ENCODE results near the gene CALM3. TPM values are rescaled to one million over a fixed set of nuclear protein-coding genes. Genes with fewer than 3 reads are reported as not detected.

The CALM3 gene
- total RNA-seq, 3 donors from 2014 or later: 85.9 to 129 (median 86.6) TPM

GRCh38 chr19:46574533-46574932 lies 26.6 kb upstream of the CALM3 start:
- intact Hi-C loops (cut with DNase I; ENCODE audit: low total_unique reads): no loop called here
- Histone ChIP-seq H3K27ac (no peak overlapping the region), H3K4me3 (no peak overlapping the region), H3K4me1 (no peaks in the 10 kb centered on the region), H3K36me3 (no peaks in the 10 kb centered on the region), H3K9me3 (no peaks in the 10 kb centered on the region), H3K27me3 (no peaks in the 10 kb centered on the region)
- DNase-seq (ENCODE audit: low spot score in 2 of 2): no peak
- TF ChIP-seq POLR2AphosphoS5 (IDR thresholded peaks at IDR 0.05): no peak
- TF ChIP-seq POLR2A (IDR thresholded peaks at IDR 0.05): no peak
- no peak for TF ChIP-seq CTCF (IDR thresholded peaks at IDR 0.05)

- intact Hi-C loops (cut with DNase I; ENCODE audit: low total_unique reads): no loop called here
- Histone ChIP-seq H3K4me3 (no peak overlapping the region), H3K9me3 (no peaks in the 10 kb centered on the region), H3K4me1 (no peaks in the 10 kb centered on the region), H3K27me3 (no peaks in the 10 kb centered on the region), H3K36me3 (no peaks in the 10 kb centered on the region), H3K27ac (no peak overlapping the region)
- no peak for DNase-seq (ENCODE audit: low spot score in 2 of 2)
- TF ChIP-seq POLR2A (IDR thresholded peaks at IDR 0.05) (no peak), POLR2AphosphoS5 (IDR thresholded peaks at IDR 0.05) (no peak), CTCF (IDR thresholded peaks at IDR 0.05) (no peak)
Observed at GRCh38 chr19:46578450-46578849, 22.7 kb upstream of the CALM3 start.

- H3K4me3 ChIP-seq: no peak overlapping the region
- H3K4me1 ChIP-seq: no peaks in the 10 kb centered on the region
- no peak overlapping the region for H3K27ac ChIP-seq
- intact Hi-C loops (cut with DNase I; ENCODE audit: low total_unique reads): no loop called here
- TF ChIP-seq CTCF (IDR thresholded peaks at IDR 0.05) (no peak), POLR2A (IDR thresholded peaks at IDR 0.05) (no peak), POLR2AphosphoS5 (IDR thresholded peaks at IDR 0.05) (no peak)
- DNase-seq (ENCODE audit: low spot score in 2 of 2): no peak
- H3K36me3 ChIP-seq: no peaks in the 10 kb centered on the region
- H3K9me3 ChIP-seq: no peaks in the 10 kb centered on the region
- H3K27me3 ChIP-seq: no peaks in the 10 kb centered on the region
Observed at GRCh38 chr19:46579361-46579879, 21.7 kb upstream of the CALM3 start.

- Histone ChIP-seq H3K27ac (no peak overlapping the region), H3K27me3 (no peaks in the 10 kb centered on the region), H3K9me3 (no peaks in the 10 kb centered on the region), H3K4me1 (no peaks in the 10 kb centered on the region), H3K4me3 (no peak overlapping the region), H3K36me3 (no peaks in the 10 kb centered on the region)
- no peak for DNase-seq (ENCODE audit: low spot score in 2 of 2)
- TF ChIP-seq CTCF (IDR thresholded peaks at IDR 0.05) (no peak), POLR2AphosphoS5 (IDR thresholded peaks at IDR 0.05) (no peak), POLR2A (IDR thresholded peaks at IDR 0.05) (no peak)
- intact Hi-C loops (cut with DNase I; ENCODE audit: low total_unique reads): no loop called here
Observed at GRCh38 chr19:46580247-46580646, 20.9 kb upstream of the CALM3 start.

- Histone ChIP-seq H3K36me3 (no peaks in the 10 kb centered on the region), H3K27me3 (no peaks in the 10 kb centered on the region), H3K4me1 (no peaks in the 10 kb centered on the region), H3K27ac (no peak overlapping the region), H3K4me3 (no peak overlapping the region), H3K9me3 (no peaks in the 10 kb centered on the region)
- intact Hi-C loops (cut with DNase I; ENCODE audit: low total_unique reads): no loop called here
- no peak for DNase-seq (ENCODE audit: low spot score in 2 of 2)
- no peak for TF ChIP-seq POLR2AphosphoS5 (IDR thresholded peaks at IDR 0.05)
- no peak for TF ChIP-seq CTCF (IDR thresholded peaks at IDR 0.05)
- TF ChIP-seq POLR2A (IDR thresholded peaks at IDR 0.05): no peak
Observed at GRCh38 chr19:46585539-46585938, 15.6 kb upstream of the CALM3 start.
